T-helper 1 cell treated with Interleukin-12 subunit alpha and Interleukin-12 subunit beta and Interleukin-4 antibody, amounts not matched to agents 30 ng/mL and 1 ng/mL, for 36 hours (primary cell): ENCODE results near the gene ACTL8. TPM values are rescaled to one million over a fixed set of nuclear protein-coding genes. Genes with fewer than 3 reads are reported as not detected.

Experiments used
- intact Hi-C: fragments of 100-400 bp; cut with micrococcal nuclease; formaldehyde crosslinking; loops from one replicate; pipeline ENCODE4 v1.15.1; 2024
- total RNA-seq: library from RNA; stranded (reverse); gene quantifications from 2 replicates; pipeline ENCODE4 v1.2.3, GENCODE V29; 2022

ACTL8 gene
- total RNA-seq, 1 donor from 2014 or later = not detected

DNA sequence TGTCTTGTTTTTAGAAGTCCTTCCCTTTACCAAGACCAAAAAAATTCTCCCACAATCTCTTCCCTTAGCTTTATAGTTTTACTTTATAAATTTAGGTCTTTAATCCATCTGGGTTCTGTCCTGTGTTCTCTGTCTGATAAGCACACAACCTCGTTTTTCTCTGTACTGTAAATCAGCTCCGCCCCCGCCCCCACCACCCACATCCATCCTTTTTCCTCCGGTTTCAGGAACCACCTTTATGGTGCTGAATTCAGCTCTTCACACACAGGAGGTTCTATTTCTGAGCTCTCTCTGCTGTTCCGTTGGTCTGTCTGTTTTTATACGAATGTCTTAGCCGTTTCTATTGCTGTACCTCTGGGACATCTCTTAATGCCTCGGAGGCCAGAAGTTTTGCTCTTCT, 44.5 kb downstream of the ACTL8 start:
- intact Hi-C loops = no loop called here

GRCh38 chr1:17802164-17802563, 47.0 kb downstream of the ACTL8 start:
- intact Hi-C loops = no loop called here

DNA sequence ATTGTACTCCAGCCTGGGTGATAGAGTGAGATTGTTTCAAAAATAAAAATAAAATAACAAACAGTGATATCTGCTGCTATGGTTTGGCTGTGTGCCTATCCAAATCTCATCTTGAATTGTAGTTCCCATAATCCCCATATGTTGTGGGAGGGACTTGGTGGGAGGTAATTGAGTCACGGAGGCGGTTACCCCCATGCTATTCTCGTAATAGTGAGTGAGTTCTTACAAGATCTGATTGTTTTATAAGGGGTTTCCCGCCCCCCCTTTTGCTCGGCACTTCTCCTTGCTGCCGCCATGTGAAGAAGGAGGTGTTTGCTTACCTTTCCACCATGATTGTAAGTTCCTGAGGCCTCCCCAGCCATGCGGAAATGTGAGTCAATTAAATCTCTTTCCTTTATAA, 47.8 kb downstream of the ACTL8 start:
- intact Hi-C loops = no loop called here

DNA sequence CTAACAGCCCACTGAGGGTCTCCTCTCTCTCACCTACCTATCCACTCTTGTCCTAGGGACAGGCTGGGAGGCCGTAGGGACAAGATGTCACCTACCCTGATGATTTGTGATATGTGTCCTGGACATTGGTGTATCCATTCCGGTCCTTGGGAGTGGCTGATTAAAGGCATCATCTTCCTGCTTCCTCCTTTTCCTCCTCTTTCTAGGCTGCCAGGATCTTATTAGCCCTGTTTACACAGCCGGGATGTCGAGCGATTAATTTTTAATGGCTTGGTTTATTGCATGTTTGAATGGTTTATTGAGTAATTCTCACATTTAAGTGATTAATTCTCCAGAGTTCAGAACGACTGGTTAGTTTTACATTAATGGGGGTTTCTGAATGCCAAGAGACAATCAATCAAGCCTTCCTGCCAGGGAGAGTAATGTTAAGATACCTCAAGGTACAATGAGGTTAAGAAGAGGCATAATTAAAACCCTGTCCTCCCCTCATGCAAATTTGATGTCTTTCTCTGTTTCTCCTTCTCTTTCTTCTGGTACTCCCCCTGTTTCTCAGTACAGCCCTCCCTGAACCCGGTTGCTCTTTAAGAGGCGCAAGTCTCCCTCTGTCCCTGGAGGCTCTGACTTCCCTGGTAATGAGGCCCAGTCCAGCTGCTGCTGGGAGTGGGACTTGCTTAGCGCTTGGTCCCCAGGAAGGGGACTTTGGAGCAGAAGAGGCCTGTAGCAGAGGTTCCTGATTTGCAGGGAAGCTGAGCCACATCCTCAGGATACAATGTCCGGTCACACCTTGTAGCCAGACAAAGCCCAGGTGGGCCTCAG, 50.9 kb downstream of the ACTL8 start:
- intact Hi-C loops = no loop called here

- intact Hi-C loops = no loop called here
These were observed 53.7 kb downstream of the ACTL8 start for GRCh38 chr1:17808816-17809215.

DNA sequence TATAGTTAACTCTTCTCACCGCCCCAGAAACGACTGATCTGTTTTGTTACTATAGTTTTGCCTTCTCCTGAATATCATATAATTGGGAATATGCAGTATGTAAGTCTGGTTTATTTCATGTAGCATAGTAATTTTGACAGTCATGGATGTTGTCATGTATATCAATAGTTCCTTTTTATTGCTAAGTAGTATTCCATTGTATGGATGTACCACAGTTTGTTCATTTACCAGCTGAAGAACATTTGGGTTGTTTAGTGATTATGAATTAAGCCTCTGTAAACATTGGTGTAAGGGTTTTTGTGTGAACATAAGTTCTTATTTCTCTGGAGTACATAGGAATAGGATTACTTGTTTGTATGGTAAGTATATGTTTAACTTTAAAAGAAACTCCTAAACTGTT, 55.5 kb downstream of the ACTL8 start:
- intact Hi-C loops = no loop called here

GRCh38 chr1:17816511-17816910, 61.4 kb downstream of the ACTL8 start:
- intact Hi-C loops = no loop called here

DNA sequence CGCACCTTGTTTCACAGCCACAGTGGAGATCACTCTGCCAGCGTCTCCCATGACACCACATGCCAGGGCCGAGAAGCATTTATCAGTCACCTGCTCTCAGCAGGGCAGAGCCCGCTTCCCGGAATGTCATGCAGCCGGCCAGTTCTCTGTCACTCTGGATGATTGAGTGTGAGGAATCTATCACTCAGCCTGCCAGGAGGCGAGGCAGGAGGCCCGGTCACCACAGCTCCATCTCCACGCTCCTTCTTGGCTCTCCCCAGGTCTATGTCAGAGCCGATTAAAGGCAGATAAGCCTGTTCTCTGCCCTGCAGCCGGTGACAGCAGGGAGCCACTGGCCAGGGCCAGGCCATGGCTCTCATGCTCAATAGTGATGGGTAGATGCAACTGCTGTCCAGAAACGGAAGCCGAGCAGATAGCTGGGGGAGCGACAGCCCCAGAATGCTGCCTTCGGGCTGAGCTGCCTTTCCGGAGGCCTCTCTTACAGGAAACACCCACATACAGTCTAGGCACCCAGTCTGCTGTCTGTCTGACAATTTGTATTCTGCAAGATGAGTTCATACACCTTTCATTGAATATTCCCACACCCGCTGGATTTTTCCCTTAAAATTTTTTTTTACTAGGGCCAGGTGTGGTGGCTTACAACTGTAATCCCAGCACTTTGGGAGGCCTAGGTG, 64.1 kb downstream of the ACTL8 start:
- intact Hi-C loops = no loop called here

DNA sequence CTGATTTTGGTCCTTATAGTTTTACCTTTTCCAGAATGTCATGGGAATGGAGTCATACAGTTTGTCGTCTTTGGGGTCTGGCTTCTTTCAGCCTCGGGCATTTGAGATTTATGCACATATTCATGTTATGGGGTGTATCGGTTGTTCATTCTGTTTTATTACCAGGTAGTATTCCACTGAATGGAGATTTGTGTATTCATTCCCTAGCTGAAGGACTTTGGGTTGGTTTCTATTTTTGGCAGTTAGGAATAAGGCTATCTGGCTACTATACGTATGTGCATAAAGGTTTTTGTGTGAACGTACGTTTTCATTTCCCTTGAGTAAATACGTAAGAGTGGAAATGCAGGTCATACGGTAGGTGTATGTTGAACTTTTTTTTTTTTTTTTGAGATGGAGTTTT, 65.1 kb downstream of the ACTL8 start:
- intact Hi-C loops = no loop called here

DNA sequence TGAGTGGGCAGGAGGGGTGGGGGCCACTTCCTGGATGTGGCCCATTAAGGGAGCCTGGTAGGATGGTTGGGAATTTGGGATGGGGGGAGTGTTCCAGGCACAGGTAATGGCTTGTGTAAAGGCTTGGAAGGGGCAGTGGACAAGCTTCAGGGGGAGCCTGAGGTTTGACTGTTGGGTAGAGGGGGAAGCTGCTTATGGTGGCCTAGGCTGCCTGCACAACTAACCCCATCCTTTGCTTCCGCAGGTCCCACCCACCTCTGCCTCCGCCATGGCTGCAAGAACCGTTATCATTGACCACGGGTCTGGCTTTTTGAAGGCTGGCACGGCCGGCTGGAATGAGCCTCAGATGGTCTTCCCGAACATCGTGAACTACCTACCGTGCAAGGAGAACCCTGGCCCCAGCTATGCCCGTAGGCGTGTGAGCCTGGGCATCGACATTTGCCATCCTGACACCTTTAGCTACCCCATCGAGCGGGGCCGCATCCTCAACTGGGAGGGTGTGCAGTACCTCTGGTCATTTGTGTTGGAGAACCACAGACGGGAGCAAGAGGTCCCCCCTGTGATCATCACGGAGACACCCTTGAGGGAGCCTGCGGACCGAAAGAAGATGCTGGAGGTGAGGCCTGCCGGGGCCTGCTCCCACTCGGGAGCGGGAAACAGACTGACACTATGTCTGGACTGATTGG, 67.8 kb downstream of the ACTL8 start:
- intact Hi-C loops = no loop called here

DNA sequence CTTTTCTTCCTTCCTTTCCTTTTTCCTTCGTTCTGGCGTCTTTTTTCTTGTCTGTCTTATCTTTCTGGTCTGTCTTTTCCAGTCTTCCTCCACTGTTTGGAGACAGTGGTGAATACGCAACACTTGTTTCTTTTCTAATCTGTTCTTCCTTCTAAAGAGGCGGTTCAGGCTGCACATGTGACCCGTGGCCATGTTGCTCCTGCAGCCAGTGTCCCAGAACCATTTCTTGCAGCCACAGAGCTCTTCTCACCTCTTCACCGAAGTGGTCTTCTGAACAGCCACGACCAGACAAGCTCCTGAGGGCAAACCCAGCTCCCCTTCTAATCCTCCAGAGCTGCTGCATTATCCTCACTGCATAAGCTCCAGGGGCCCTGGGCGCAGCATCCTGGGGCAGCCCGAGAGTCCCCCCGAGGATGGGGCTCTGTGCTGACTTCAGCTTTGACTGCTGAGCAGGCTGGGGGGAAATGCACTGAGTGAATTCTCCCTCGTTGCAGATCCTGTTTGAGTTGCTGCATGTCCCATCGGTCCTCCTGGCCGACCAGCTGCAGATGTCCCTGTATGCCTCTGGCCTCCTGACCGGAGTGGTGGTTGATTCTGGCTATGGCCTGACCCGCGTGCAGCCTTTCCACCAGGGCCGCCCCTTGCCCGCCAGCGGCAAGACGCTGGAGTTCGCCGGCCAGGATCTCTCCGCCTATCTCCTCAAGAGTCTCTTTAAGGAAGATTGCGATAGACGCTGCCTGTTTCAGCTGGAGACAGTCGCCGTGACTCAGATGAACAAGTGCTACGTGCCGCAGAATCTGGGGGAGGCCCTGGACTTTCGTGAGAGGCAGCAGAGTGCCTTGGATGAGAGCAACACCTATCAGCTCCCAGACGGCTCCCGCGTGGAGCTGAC, 70.4 kb downstream of the ACTL8 start:
- intact Hi-C loops = no loop called here

- intact Hi-C loops = no loop called here
These were observed 71.0 kb downstream of the ACTL8 start for GRCh38 chr1:17826165-17826488.

DNA sequence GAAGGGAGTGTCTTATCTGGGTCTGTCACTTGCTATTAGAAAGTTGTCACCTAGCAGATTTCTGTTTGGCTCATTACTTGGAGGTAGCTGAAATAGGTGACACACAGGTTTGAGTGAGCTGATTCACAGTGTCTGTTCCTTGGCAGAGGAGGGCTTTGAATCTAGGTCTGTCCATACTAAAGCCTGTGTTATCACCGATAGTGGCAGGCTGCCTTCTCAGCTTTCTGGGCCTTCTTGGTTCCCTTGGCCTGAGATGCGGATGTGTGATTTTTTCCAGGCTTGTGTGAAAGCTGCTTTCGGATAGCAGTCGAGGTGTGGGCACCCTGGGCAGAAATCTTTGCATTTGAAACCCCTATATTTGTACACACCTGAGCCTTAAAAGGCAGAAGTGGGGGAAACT, 73.9 kb downstream of the ACTL8 start:
- intact Hi-C loops = no loop called here

DNA sequence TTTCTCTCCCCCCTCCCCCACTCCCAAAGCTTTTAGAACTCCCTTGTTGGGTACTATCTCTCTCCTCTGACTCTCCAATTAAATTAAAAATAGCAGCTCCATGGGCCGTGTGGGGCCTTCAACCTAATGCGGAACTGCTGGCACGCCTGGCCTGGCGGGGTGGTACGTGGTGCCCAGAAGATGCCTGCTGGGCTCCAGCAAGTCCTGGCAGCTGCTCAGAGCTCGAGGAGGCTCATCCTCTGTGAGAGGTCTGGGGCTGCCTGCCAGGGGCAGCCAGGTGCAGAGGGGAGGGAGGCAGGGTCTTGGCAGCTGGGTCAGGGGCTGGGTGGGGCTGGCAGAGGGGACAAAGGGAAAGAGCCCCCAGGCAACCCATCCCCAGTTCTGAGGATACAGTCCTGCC, 74.4 kb downstream of the ACTL8 start:
- intact Hi-C loops = no loop called here

- intact Hi-C loops = no loop called here
These were observed 76.5 kb downstream of the ACTL8 start for GRCh38 chr1:17831597-17831996.

GRCh38 chr1:17833661-17834501, 78.7 kb downstream of the ACTL8 start:
- intact Hi-C loops = no loop called here

DNA sequence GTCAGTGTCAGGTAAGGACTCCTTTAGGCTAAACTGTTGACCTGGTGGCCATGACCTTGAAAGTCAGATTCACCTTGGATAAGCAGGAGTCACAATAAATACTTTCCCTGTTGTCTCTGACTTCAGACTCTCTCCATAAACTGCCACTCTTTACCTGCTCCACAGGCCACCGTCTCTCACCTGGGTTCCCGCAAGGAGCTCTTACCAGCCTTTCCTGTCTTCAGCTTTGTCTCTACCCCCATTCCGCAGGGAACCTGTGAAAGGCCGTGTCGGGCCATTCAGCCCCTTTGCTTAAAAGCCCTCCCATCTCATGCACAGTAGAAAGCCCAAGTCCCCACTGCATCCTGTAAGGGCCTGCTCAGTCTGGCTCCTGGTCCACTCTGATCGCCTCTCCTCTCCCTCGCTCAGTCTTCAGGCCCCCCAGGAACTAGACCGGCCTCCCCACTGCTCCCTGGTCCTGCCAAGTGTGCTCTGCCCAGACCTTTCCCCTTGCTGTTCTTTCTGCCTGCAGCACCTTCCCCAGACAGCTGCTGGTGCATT, 79.5 kb downstream of the ACTL8 start:
- intact Hi-C loops = no loop called here

GRCh38 chr1:17837233-17838030, 82.3 kb downstream of the ACTL8 start:
- intact Hi-C loops = no loop called here

DNA sequence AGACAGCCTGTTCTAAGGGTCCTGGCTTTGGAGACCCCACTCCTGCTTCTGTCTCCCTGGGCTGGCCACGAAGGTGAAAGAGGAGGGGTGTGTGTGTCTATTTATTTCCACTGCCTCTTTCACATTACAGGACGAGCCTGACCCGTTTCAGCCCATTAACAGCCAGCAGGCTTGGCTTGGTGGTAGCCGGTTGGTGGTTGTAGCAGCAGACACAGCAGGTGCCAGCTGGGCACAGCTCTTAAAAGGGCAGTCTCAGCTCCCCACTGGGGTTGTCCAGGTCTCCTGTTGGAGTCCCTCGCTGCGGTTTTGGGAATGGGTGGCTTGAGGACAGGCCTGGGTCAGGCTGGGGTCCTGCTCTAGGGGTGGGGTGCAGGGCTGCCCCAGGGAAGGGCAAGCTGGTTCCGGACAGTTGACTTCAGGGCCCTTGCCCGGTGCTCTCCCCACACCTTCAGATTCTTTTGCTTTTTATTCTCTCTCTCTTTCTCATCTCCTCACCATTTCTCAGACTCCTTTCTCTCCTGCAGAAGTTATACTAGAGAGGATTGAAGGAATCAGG, 84.6 kb downstream of the ACTL8 start:
- intact Hi-C loops = no loop called here
